ENCODE data around the gene EFNB3.

- TF ChIP-seq BACH2 (CRISPR knock-in tag; IDR thresholded peaks at IDR 0.05; ENCODE audit: borderline replicate concordance) (no peak), TCF4 (CRISPR knock-in tag; IDR thresholded peaks at IDR 0.05; ENCODE audit: borderline replicate concordance) (no peak), ZNF70 (CRISPR knock-in tag; IDR thresholded peaks at IDR 0.05) (no peak), GLIS3 (CRISPR knock-in tag; IDR thresholded peaks at IDR 0.05) (no peak), ZFP30 (CRISPR knock-in tag; IDR thresholded peaks at IDR 0.05) (no peak)
Measured at GRCh38 chr17:7712111-7712771, 7.2 kb downstream of the EFNB3 start.
